Liver (tissue), 9 donors: ENCODE measurements around the gene SNUPN. TPM values are rescaled to one million over a fixed set of nuclear protein-coding genes. Genes with fewer than 3 reads are reported as not detected.

Experiments
- DNase-seq: peaks from one replicate; pipeline ENCODE4 v3.0.0-alpha.2; 2017; ENCODE audit warnings: low spot score
- H3K27ac ChIP-seq, 2 donors: one replicate each; pipeline ENCODE4 v1.7.0; 2013; ENCODE audit warnings: inconsistent platforms in 2 of 2, low read length in 2 of 2, control low read depth in 1 of 2, low read depth in 1 of 2, mild to moderate bottlenecking in 1 of 2
- H3K27me3 ChIP-seq, 4 donors: one replicate each; pipeline versions ENCODE4 v1.6.1 to v1.7.0; 2013; ENCODE audit warnings: low read length in 3 of 4, inconsistent platforms in 1 of 4, mild to moderate bottlenecking in 1 of 4, moderate library complexity in 1 of 4; ENCODE audit not compliant: control insufficient read depth in 4 of 4, insufficient read depth in 4 of 4
- H3K36me3 ChIP-seq, 4 donors: one replicate each; pipeline versions ENCODE4 v1.6.1 to v1.7.0; 2013; ENCODE audit warnings: low read length in 3 of 4, mild to moderate bottlenecking in 3 of 4, low read depth in 1 of 4, moderate library complexity in 1 of 4; ENCODE audit not compliant: control insufficient read depth in 4 of 4, insufficient read depth in 3 of 4
- H3K4me1 ChIP-seq, 4 donors: one replicate each; pipeline versions ENCODE4 v1.6.1 to v1.7.0; 2013; ENCODE audit warnings: low read length in 3 of 4, mild to moderate bottlenecking in 3 of 4, moderate library complexity in 1 of 4; ENCODE audit not compliant: control insufficient read depth in 4 of 4, insufficient read depth in 4 of 4
- H3K4me3 ChIP-seq, 3 donors: one replicate each; pipeline versions ENCODE4 v1.6.1 to v1.7.0; 2013; ENCODE audit warnings: low read length in 3 of 3, control low read depth in 1 of 3, low read depth in 1 of 3, mild to moderate bottlenecking in 1 of 3
- H3K9ac ChIP-seq, 2 donors: one replicate each; pipeline ENCODE4 v1.7.0; 2013; ENCODE audit warnings: low read length in 2 of 2, mild to moderate bottlenecking in 2 of 2, moderate library complexity in 2 of 2, control low read depth in 1 of 2, low read depth in 1 of 2
- H3K9me3 ChIP-seq, 4 donors: one replicate each; pipeline versions ENCODE4 v1.6.1 to v1.7.0; 2013; ENCODE audit warnings: low read length in 3 of 4; ENCODE audit not compliant: control insufficient read depth in 4 of 4
- EGR1 ChIP-seq, 2 donors: IDR thresholded peaks; 2 replicates each; pipeline ENCODE4 v1.6.1; 2016 to 2018; ENCODE audit warnings: antibody characterized with exemption in 2 of 2, low read depth in 2 of 2
- FOXA1 ChIP-seq: IDR thresholded peaks from 2 replicates; pipeline ENCODE4 v1.6.1; 2016; ENCODE audit warnings: antibody characterized with exemption
- FOXA2 ChIP-seq: IDR thresholded peaks from 2 replicates; pipeline ENCODE4 v1.6.1; 2016; ENCODE audit warnings: antibody characterized with exemption
- GABPA ChIP-seq, 2 donors: IDR thresholded peaks in 1 of 2; conservative IDR thresholded peaks in 1 of 2; 2 replicates each; pipeline ENCODE4 v1.6.1; 2016; ENCODE audit warnings: antibody characterized with exemption in 2 of 2, mild to moderate bottlenecking in 1 of 2, moderate library complexity in 1 of 2
- HNF4A ChIP-seq, 2 donors: conservative IDR thresholded peaks; 2 replicates each; pipeline ENCODE4 v1.6.1; 2016; ENCODE audit warnings: antibody characterized with exemption in 2 of 2, mild to moderate bottlenecking in 2 of 2
- HNF4G ChIP-seq: IDR thresholded peaks from 2 replicates; pipeline ENCODE4 v1.6.1; 2016; ENCODE audit warnings: antibody characterized with exemption
- JUND ChIP-seq, 2 donors: IDR thresholded peaks; 2 replicates each; pipeline ENCODE4 v1.6.1; 2016; ENCODE audit warnings: antibody characterized with exemption in 2 of 2
- NR2F2 ChIP-seq: IDR thresholded peaks from 2 replicates; pipeline ENCODE4 v1.6.1; 2016; ENCODE audit warnings: antibody characterized with exemption
- RAD21 ChIP-seq, 2 donors: IDR thresholded peaks; 2 replicates each; pipeline ENCODE4 v1.6.1; 2016; ENCODE audit warnings: antibody characterized with exemption in 2 of 2, mild to moderate bottlenecking in 2 of 2
- RXRA ChIP-seq, 2 donors: IDR thresholded peaks; 2 replicates each; pipeline ENCODE4 v1.6.1; 2017 to 2018; ENCODE audit warnings: antibody characterized with exemption in 2 of 2, mild to moderate bottlenecking in 1 of 2
- SP1 ChIP-seq: IDR thresholded peaks from 2 replicates; pipeline ENCODE4 v1.6.1; 2018; ENCODE audit warnings: antibody characterized with exemption, mild to moderate bottlenecking
- TAF1 ChIP-seq: conservative IDR thresholded peaks from 2 replicates; pipeline ENCODE4 v1.6.1; 2016; ENCODE audit warnings: antibody characterized with exemption, mild to moderate bottlenecking
- YY1 ChIP-seq: IDR thresholded peaks from 2 replicates; pipeline ENCODE4 v1.6.1; 2016; ENCODE audit warnings: antibody characterized with exemption, mild to moderate bottlenecking
- ZBTB33 ChIP-seq: IDR thresholded peaks from 2 replicates; pipeline ENCODE4 v1.6.1; 2016; ENCODE audit warnings: antibody characterized with exemption
- WGBS: extraction: QIAGEN DNeasy Blood & Tissue Kit; methylation state at CpG from one replicate; pipeline ENCODE4 v1.1.7; 2013; 5-methylcytosine and 5-hydroxymethylcytosine counted together
- polyA plus RNA-seq, 2 donors: library from polyadenylated mRNA; stranded (reverse) in 1 of 2; unstranded in 1 of 2; fragments of 200-250 nt in 1 of 2; fragments of >200 nt in 1 of 2; fragmentation: Nextera tagmentation in 1 of 2; extraction: Ambion mirVana in 1 of 2; gene quantifications; one replicate each; pipeline versions ENCODE4 v1.2.1 to v1.2.3, GENCODE V29; 2013 to 2015
- total RNA-seq, 2 donors: library from RNA; depleted of rRNA; stranded (reverse); fragments of >200 nt; gene quantifications; one replicate each; pipeline ENCODE4 v1.2.3, GENCODE V29; 2014
- TF ChIP-seq, protein P1 (sequence below): IDR thresholded peaks from 2 replicates; pipeline ENCODE4 v1.6.1; 2016; ENCODE audit warnings: antibody characterized with exemption
- TF ChIP-seq, protein P2 (sequence below): fragments of 150-350 bp; IDR thresholded peaks from 2 replicates; pipeline ENCODE4 v1.5.1; 2017; ENCODE audit warnings: improper control_type of control experiment, low read depth, low read length; ENCODE audit not compliant: missing input control
- TF ChIP-seq, protein P3 (sequence below): IDR thresholded peaks from 2 replicates; pipeline ENCODE4 v1.6.1; 2016; ENCODE audit warnings: antibody characterized with exemption, mild to moderate bottlenecking
- TF ChIP-seq, protein P4 (sequence below): IDR thresholded peaks from 2 replicates; pipeline ENCODE4 v1.6.1; 2016; ENCODE audit warnings: antibody characterized with exemption
- donor health status: healthy.
- donor health status: healthy.
- donor health status: healthy.
- donor health status: healthy.
- donor health status: healthy.

SNUPN gene
- total and polyA plus RNA-seq, 4 donors = 7.8 to 13.2 (median 12.1) TPM

GRCh38 chr15:75554717-75555116 lies 70.8 kb downstream of the SNUPN start (continued):
- TF ChIP-seq FOXA1 (no peak), EGR1 (IDR thresholded peaks at IDR 0.05; ENCODE audit: low read depth in 2 of 2) (no peak)
- TF ChIP-seq, protein P1, sequence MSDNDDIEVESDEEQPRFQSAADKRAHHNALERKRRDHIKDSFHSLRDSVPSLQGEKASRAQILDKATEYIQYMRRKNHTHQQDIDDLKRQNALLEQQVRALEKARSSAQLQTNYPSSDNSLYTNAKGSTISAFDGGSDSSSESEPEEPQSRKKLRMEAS = no peak

DNA sequence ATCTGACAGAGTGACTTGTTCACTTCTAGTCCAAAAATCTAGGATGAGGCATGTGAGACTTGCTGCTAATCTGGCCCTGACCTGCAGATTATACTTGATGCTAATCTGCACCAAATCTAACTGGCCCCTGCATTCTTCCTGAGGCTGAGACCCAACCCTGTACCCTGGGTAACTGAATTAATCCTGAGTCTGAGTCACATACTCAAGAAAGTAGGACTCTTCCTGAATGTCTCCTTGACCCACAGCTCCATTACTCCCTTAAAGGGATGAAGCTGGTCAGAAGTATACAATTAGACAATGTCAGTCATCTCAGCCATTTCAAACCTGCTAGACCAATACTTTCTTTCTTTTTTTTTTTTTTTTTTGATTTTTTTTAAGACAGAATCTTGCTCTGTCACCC lies 71.9 kb downstream of the SNUPN start:
- H3K4me1 ChIP-seq = no peaks in the 10 kb centered on the region
- no peak overlapping the region for H3K4me3 ChIP-seq
- H3K9me3 ChIP-seq = no peaks in the 10 kb centered on the region
- TF ChIP-seq RXRA (IDR thresholded peaks at IDR 0.05) (no peak), RAD21 (IDR thresholded peaks at IDR 0.05) (no peak), SP1 (no peak), NR2F2 (no peak), ZBTB33 (no peak), JUND (IDR thresholded peaks at IDR 0.05) (no peak), FOXA2 (no peak), HNF4G (no peak)
- TF ChIP-seq, protein P2, sequence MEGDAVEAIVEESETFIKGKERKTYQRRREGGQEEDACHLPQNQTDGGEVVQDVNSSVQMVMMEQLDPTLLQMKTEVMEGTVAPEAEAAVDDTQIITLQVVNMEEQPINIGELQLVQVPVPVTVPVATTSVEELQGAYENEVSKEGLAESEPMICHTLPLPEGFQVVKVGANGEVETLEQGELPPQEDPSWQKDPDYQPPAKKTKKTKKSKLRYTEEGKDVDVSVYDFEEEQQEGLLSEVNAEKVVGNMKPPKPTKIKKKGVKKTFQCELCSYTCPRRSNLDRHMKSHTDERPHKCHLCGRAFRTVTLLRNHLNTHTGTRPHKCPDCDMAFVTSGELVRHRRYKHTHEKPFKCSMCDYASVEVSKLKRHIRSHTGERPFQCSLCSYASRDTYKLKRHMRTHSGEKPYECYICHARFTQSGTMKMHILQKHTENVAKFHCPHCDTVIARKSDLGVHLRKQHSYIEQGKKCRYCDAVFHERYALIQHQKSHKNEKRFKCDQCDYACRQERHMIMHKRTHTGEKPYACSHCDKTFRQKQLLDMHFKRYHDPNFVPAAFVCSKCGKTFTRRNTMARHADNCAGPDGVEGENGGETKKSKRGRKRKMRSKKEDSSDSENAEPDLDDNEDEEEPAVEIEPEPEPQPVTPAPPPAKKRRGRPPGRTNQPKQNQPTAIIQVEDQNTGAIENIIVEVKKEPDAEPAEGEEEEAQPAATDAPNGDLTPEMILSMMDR = no peak
- no peak overlapping the region for H3K9ac ChIP-seq
- H3K36me3 ChIP-seq = no peaks in the 10 kb centered on the region
- H3K27ac ChIP-seq = no peak overlapping the region
- no peaks in the 10 kb centered on the region for H3K27me3 ChIP-seq
- DNase-seq = no peak

DNA sequence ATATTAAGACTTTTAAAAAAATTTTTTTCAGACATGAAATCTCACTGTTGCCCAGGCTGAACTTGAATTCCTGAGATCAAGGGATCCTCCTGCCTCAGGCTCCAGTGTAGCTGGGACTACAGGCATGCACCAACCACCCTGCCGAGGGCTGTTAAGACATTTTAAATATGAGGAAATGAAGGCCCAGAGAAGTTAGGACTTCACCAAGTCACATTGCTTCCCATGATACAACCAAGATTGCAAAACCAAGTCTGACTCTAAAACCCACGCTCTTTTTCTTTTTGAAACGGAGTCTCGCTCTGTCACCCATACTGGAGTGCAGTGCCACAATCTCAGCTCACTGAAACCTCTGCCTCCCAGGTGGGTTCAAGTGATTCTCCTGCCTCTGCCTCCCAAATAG lies 74.4 kb downstream of the SNUPN start:
- Histone ChIP-seq H3K27me3 (no peaks in the 10 kb centered on the region), H3K9me3 (no peaks in the 10 kb centered on the region), H3K4me1 (peaks cover 0 to 1% (median 0%) of the 10 kb centered on the region in 4 donors), H3K27ac (no peak overlapping the region), H3K36me3 (no peaks in the 10 kb centered on the region), H3K9ac (no peak overlapping the region), H3K4me3 (no peak overlapping the region)
- no peak for TF ChIP-seq RAD21 (IDR thresholded peaks at IDR 0.05)
- TF ChIP-seq, protein P3, sequence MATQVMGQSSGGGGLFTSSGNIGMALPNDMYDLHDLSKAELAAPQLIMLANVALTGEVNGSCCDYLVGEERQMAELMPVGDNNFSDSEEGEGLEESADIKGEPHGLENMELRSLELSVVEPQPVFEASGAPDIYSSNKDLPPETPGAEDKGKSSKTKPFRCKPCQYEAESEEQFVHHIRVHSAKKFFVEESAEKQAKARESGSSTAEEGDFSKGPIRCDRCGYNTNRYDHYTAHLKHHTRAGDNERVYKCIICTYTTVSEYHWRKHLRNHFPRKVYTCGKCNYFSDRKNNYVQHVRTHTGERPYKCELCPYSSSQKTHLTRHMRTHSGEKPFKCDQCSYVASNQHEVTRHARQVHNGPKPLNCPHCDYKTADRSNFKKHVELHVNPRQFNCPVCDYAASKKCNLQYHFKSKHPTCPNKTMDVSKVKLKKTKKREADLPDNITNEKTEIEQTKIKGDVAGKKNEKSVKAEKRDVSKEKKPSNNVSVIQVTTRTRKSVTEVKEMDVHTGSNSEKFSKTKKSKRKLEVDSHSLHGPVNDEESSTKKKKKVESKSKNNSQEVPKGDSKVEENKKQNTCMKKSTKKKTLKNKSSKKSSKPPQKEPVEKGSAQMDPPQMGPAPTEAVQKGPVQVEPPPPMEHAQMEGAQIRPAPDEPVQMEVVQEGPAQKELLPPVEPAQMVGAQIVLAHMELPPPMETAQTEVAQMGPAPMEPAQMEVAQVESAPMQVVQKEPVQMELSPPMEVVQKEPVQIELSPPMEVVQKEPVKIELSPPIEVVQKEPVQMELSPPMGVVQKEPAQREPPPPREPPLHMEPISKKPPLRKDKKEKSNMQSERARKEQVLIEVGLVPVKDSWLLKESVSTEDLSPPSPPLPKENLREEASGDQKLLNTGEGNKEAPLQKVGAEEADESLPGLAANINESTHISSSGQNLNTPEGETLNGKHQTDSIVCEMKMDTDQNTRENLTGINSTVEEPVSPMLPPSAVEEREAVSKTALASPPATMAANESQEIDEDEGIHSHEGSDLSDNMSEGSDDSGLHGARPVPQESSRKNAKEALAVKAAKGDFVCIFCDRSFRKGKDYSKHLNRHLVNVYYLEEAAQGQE = no peak
- no peak for TF ChIP-seq JUND (IDR thresholded peaks at IDR 0.05)
- TF ChIP-seq, protein P1 = no peak
- no peak for TF ChIP-seq RXRA (IDR thresholded peaks at IDR 0.05)
- TF ChIP-seq ZBTB33 = no peak
- no peak for TF ChIP-seq YY1
- no peak for TF ChIP-seq HNF4A (conservative IDR thresholded peaks at IDR 0.05)
- no peak for TF ChIP-seq SP1
- no peak for TF ChIP-seq NR2F2
- no peak for TF ChIP-seq EGR1 (IDR thresholded peaks at IDR 0.05; ENCODE audit: low read depth in 2 of 2)
- TF ChIP-seq, protein P4, sequence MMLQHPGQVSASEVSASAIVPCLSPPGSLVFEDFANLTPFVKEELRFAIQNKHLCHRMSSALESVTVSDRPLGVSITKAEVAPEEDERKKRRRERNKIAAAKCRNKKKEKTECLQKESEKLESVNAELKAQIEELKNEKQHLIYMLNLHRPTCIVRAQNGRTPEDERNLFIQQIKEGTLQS = no peak
- TF ChIP-seq HNF4G = no peak
- TF ChIP-seq, protein P2 = no peak
- TF ChIP-seq GABPA (IDR thresholded peaks at IDR 0.05 in 1 of 2, conservative IDR thresholded peaks at IDR 0.05 in 1 of 2) = no peak
- no peak for TF ChIP-seq TAF1
- no peak for TF ChIP-seq FOXA1
- no peak for TF ChIP-seq FOXA2
- no peak for DNase-seq
- 88% methylated on average over 4 of the region's 4 CpGs for WGBS
